ENCODE data around the gene PTPRH. TPM values are rescaled to one million over a fixed set of nuclear protein-coding genes. Genes with fewer than 3 reads are reported as not detected.
A peak's percentile ranks its signal among the peaks of the same experiment; 100 is the strongest.
"Not testable (repeated sequence)": the region's sequence is repeated elsewhere in the genome, so short reads cannot be mapped to it uniquely, and the experiment has no call there.

Gene PTPRH
- total RNA-seq, 2 experiments from 2014 or later: not detected

DNA sequence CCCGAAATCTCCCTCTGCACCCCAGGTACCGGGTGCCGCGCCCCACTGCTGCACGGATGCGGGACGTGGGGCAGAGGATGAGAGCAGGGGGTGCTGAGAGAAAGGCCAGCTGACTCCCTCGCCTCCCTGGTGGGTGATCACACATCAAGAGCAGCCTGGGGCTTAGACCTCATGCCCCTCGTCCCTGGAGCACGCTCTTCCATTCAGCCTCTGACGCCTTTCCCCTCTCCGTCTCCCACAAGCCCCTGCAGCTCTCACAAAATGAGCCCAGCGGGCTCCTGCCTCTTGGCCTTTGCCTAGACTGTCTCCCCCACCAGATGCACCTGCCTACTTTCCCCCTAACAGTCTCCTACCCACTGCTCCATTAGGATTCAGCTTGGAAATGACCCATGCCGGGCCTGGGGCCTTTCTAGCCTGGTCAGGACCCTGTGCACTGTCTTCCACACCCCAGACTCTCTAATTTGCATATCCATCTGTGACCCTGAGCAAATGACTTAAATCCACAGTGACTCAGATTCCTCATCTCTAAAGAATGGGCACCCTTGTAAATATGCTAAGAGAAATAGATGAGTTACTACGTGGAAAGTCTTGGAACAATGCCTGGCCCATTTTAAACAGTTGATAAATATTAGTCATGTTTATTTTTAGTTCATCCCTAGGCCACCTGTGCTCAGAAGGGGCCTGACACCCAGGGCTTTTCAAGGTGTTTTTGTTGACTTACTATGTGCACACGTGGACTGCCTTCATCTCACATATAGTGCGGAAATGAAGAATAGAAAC, 582 bp upstream of the PTPRH start:
- ATAC-seq (ENCODE audit: poor library complexity) (no peak), DNase-seq (no peak)
- Histone ChIP-seq H3K4me3 (ENCODE audit: low read length) (no peak overlapping the region), H3K9me3 (ENCODE audit: control insufficient read depth in 1 of 2, insufficient read depth in 1 of 2, low read length in 2 of 2) (peaks cover 6 to 27% of the 10 kb centered on the region in 2 experiments), H3K27me3 (ENCODE audit: control insufficient read depth in 1 of 2, insufficient read depth in 2 of 2, low read length in 2 of 2) (peaks cover 5 to 13% of the 10 kb centered on the region in 2 experiments), H3K4me1 (ENCODE audit: insufficient read depth, low read length) (peaks cover 6% of the 10 kb centered on the region), H3K36me3 (ENCODE audit: insufficient read depth, low read length) (no peaks in the 10 kb centered on the region), H3K27ac (ENCODE audit: low read depth in 1 of 2, low read length in 2 of 2) (no peak overlapping the region)
- Mint-ChIP-seq H3K27ac (no peak overlapping the region), H3K4me1 (ENCODE audit: low read depth) (no peaks in the 10 kb centered on the region), H3K9me3 (peaks cover 4% of the 10 kb centered on the region), H3K27me3 (peaks cover 52% of the 10 kb centered on the region), H3K4me3 (no peak overlapping the region), H3K36me3 (ENCODE audit: low read depth) (no peaks in the 10 kb centered on the region)
- intact Hi-C loops (cut with DNase I, micrococcal nuclease): no loop called here
- ChIA-PET POLR2A (no interaction called here), CTCF (no interaction called here)
- TF ChIP-seq CTCF (IDR thresholded peaks at IDR 0.05): no peak

GRCh38 chr19:55206664-55207500, 2.4 kb downstream of the PTPRH start:
- H3K4me1 Mint-ChIP-seq (ENCODE audit: low read depth): no peaks in the 10 kb centered on the region
- H3K27ac Mint-ChIP-seq: no peak overlapping the region
- H3K36me3 ChIP-seq (ENCODE audit: insufficient read depth, low read length): no peaks in the 10 kb centered on the region
- H3K27me3 Mint-ChIP-seq: peaks cover 54% of the 10 kb centered on the region
- ChIA-PET CTCF (no interaction called here), POLR2A (no interaction called here)
- H3K4me1 ChIP-seq (ENCODE audit: insufficient read depth, low read length): peaks cover 6% of the 10 kb centered on the region
- ATAC-seq (ENCODE audit: poor library complexity) (no peak), DNase-seq (peak in 3 of 14 experiments; percentile 40 to 56 (median 51))
- H3K4me3 Mint-ChIP-seq: no peak overlapping the region
- no peak overlapping the region for H3K27ac ChIP-seq (ENCODE audit: low read depth in 1 of 2, low read length in 2 of 2)
- intact Hi-C loops (cut with DNase I, micrococcal nuclease): no loop called here
- H3K9me3 Mint-ChIP-seq: no peaks in the 10 kb centered on the region
- H3K27me3 ChIP-seq (ENCODE audit: control insufficient read depth in 1 of 2, insufficient read depth in 2 of 2, low read length in 2 of 2): peaks cover 2 to 11% of the 10 kb centered on the region in 2 experiments
- no peak for TF ChIP-seq CTCF (IDR thresholded peaks at IDR 0.05)
- H3K36me3 Mint-ChIP-seq (ENCODE audit: low read depth): no peaks in the 10 kb centered on the region
- no peak overlapping the region for H3K4me3 ChIP-seq (ENCODE audit: low read length)
- peaks cover 0 to 10% of the 10 kb centered on the region in 2 experiments for H3K9me3 ChIP-seq (ENCODE audit: control insufficient read depth in 1 of 2, insufficient read depth in 1 of 2, low read length in 2 of 2)

GRCh38 chr19:55202199-55202598, 7.1 kb downstream of the PTPRH start:
- DNase-seq: peak in 3 of 14 experiments; percentile 6 to 34 (median 30)
- ATAC-seq (ENCODE audit: poor library complexity); H3K36me3 ChIP-seq (ENCODE audit: insufficient read depth, low read length); H3K27ac Mint-ChIP-seq; H3K9me3 Mint-ChIP-seq; H3K4me1 Mint-ChIP-seq (ENCODE audit: low read depth); H3K27ac ChIP-seq (ENCODE audit: low read depth in 1 of 2, low read length in 2 of 2); H3K4me3 Mint-ChIP-seq; H3K4me1 ChIP-seq (ENCODE audit: insufficient read depth, low read length); POLR2A ChIA-PET; H3K36me3 Mint-ChIP-seq (ENCODE audit: low read depth); H3K4me3 ChIP-seq (ENCODE audit: low read length); intact Hi-C loops (cut with DNase I, micrococcal nuclease): not testable (repeated sequence)
- peaks cover 55% of the 10 kb centered on the region for H3K27me3 Mint-ChIP-seq
- H3K27me3 ChIP-seq (ENCODE audit: control insufficient read depth in 1 of 2, insufficient read depth in 2 of 2, low read length in 2 of 2): peaks cover 11 to 15% of the 10 kb centered on the region in 2 experiments
- peak; percentile 25 for TF ChIP-seq CTCF (IDR thresholded peaks at IDR 0.05)
- peaks cover 0 to 11% of the 10 kb centered on the region in 2 experiments for H3K9me3 ChIP-seq (ENCODE audit: control insufficient read depth in 1 of 2, insufficient read depth in 1 of 2, low read length in 2 of 2)
- CTCF ChIA-PET: interaction anchor here (0.6 kb wide), 1 partner anchor 514 kb away, joined by 3 read pairs; no protein-coding TSS in a partner anchor

All from CD4-positive, alpha-beta T cell (primary cell).